ENCODE measurements around the gene FREY1. TPM values are rescaled to one million over a fixed set of nuclear protein-coding genes. Genes with fewer than 3 reads are reported as not detected.

Gene FREY1
- total RNA-seq, 1 experiment from 2014 or later = 0.72 TPM

GRCh38 chr11:45931739-45932138 lies 24.7 kb upstream of the FREY1 start:
- Histone ChIP-seq H3K4me3 (no peak overlapping the region), H3K27me3 (no peaks in the 10 kb centered on the region), H3K36me3 (no peaks in the 10 kb centered on the region), H3K9me3 (no peaks in the 10 kb centered on the region)
- DNase-seq = no peak

- Histone ChIP-seq H3K9me3 (no peaks in the 10 kb centered on the region), H3K36me3 (no peaks in the 10 kb centered on the region), H3K4me3 (no peak overlapping the region), H3K27me3 (no peaks in the 10 kb centered on the region)
- DNase-seq = no peak
Observed at GRCh38 chr11:45930951-45931570, 24.0 kb upstream of the FREY1 start.

- H3K27me3 ChIP-seq = no peaks in the 10 kb centered on the region
- no peak overlapping the region for H3K4me3 ChIP-seq
- DNase-seq = no peak
- H3K9me3 ChIP-seq = no peaks in the 10 kb centered on the region
- no peaks in the 10 kb centered on the region for H3K36me3 ChIP-seq
Observed at GRCh38 chr11:45930031-45930794, 23.1 kb upstream of the FREY1 start.

- Histone ChIP-seq H3K36me3 (no peaks in the 10 kb centered on the region), H3K27me3 (no peaks in the 10 kb centered on the region), H3K4me3 (no peak overlapping the region), H3K9me3 (no peaks in the 10 kb centered on the region)
- DNase-seq = no peak
Observed at GRCh38 chr11:45929486-45930030, 22.5 kb upstream of the FREY1 start.

- H3K27me3 ChIP-seq = no peaks in the 10 kb centered on the region
- no peaks in the 10 kb centered on the region for H3K36me3 ChIP-seq
- no peak for DNase-seq
- H3K4me3 ChIP-seq = no peak overlapping the region
- no peaks in the 10 kb centered on the region for H3K9me3 ChIP-seq
Observed at GRCh38 chr11:45928535-45929215, 21.6 kb upstream of the FREY1 start.

GRCh38 chr11:45927684-45928413 lies 20.8 kb upstream of the FREY1 start:
- Histone ChIP-seq H3K9me3 (no peaks in the 10 kb centered on the region), H3K27me3 (0 out of 2 replicates have a peak, but pooled peaks cover 3% of the 10 kb centered on the region), H3K36me3 (no peaks in the 10 kb centered on the region), H3K4me3 (no peak overlapping the region)
- no peak for DNase-seq

GRCh38 chr11:45927332-45927683 lies 20.2 kb upstream of the FREY1 start:
- DNase-seq = no peak
- Histone ChIP-seq H3K36me3 (no peaks in the 10 kb centered on the region), H3K27me3 (0 out of 2 replicates have a peak, but pooled peaks cover 3% of the 10 kb centered on the region), H3K4me3 (no peak overlapping the region), H3K9me3 (no peaks in the 10 kb centered on the region)

- no peak for DNase-seq
- Histone ChIP-seq H3K36me3 (no peaks in the 10 kb centered on the region), H3K9me3 (no peaks in the 10 kb centered on the region), H3K4me3 (no peak overlapping the region), H3K27me3 (0 out of 2 replicates have a peak, but pooled peaks cover 3% of the 10 kb centered on the region)
Observed at GRCh38 chr11:45926536-45927331, 19.7 kb upstream of the FREY1 start.

- no peaks in the 10 kb centered on the region for H3K36me3 ChIP-seq
- H3K9me3 ChIP-seq = no peaks in the 10 kb centered on the region
- H3K4me3 ChIP-seq = no peak overlapping the region
- 0 out of 2 replicates have a peak, but pooled peaks cover 3% of the 10 kb centered on the region for H3K27me3 ChIP-seq
- no peak for DNase-seq
Observed at GRCh38 chr11:45926001-45926401, 18.9 kb upstream of the FREY1 start.

- no peak for DNase-seq
- Histone ChIP-seq H3K36me3 (no peaks in the 10 kb centered on the region), H3K4me3 (no peak overlapping the region), H3K27me3 (0 out of 2 replicates have a peak, but pooled peaks cover 3% of the 10 kb centered on the region), H3K9me3 (no peaks in the 10 kb centered on the region)
Observed at GRCh38 chr11:45925550-45925949, 18.5 kb upstream of the FREY1 start.

- DNase-seq = no peak
- Histone ChIP-seq H3K27me3 (0 out of 2 replicates have a peak, but pooled peaks cover 3% of the 10 kb centered on the region), H3K4me3 (no peak overlapping the region), H3K36me3 (no peaks in the 10 kb centered on the region), H3K9me3 (no peaks in the 10 kb centered on the region)
Observed at GRCh38 chr11:45924927-45925326, 17.9 kb upstream of the FREY1 start.

GRCh38 chr11:45924036-45924915 lies 17.2 kb upstream of the FREY1 start:
- Histone ChIP-seq H3K9me3 (no peaks in the 10 kb centered on the region), H3K27me3 (0 out of 2 replicates have a peak, but pooled peaks cover 3% of the 10 kb centered on the region), H3K36me3 (no peaks in the 10 kb centered on the region), H3K4me3 (no peak overlapping the region)
- DNase-seq = no peak

- H3K36me3 ChIP-seq = no peaks in the 10 kb centered on the region
- 0 out of 2 replicates have a peak, but pooled peaks cover 3% of the 10 kb centered on the region for H3K27me3 ChIP-seq
- H3K4me3 ChIP-seq = no peak within 1 kb of the TSS
- no peak for DNase-seq
- H3K9me3 ChIP-seq = no peaks in the 10 kb centered on the region
Observed at GRCh38 chr11:45922425-45923082, 15.5 kb upstream of the FREY1 start, which contains the start of gene LARGE2. LARGE2 (plus strand) TSS chr11:45922656; CDS start chr11:45922883, 227 bp downstream.

- no peak for DNase-seq
- no peaks in the 10 kb centered on the region for H3K36me3 ChIP-seq
- H3K4me3 ChIP-seq = no peak overlapping the region
- no peaks in the 10 kb centered on the region for H3K9me3 ChIP-seq
- H3K27me3 ChIP-seq = 0 out of 2 replicates have a peak, but pooled peaks cover 3% of the 10 kb centered on the region
Observed at GRCh38 chr11:45921561-45922424, 14.7 kb upstream of the FREY1 start.

Data from MG63 (cell line).